Cardiac muscle cell (in vitro differentiated cells and primary cell): ENCODE measurements around the gene IFT81. TPM values are rescaled to one million over a fixed set of nuclear protein-coding genes. Genes with fewer than 3 reads are reported as not detected.

Experiments
- DNase-seq, 2 donors: peaks; one replicate each; pipeline versions ENCODE4 v3.0.0 to v3.0.0-alpha.2; 2010 to 2017; ENCODE audit warnings: low read depth in 1 of 2, low spot score in 1 of 2
- H3K27ac ChIP-seq: fragments of 200-600 bp; sonication (generic); 2 replicates; pipeline ENCODE4 v1.5.1; 2016
- H3K27me3 ChIP-seq: fragments of 200-600 bp; sonication (generic); 2 replicates; pipeline ENCODE4 v1.6.0; 2016; ENCODE audit warnings: control low read depth
- H3K36me3 ChIP-seq: fragments of 200-600 bp; sonication (generic); 2 replicates; pipeline ENCODE4 v1.5.1; 2016; ENCODE audit warnings: control low read depth
- H3K4me1 ChIP-seq: fragments of 200-600 bp; sonication (generic); 2 replicates; pipeline ENCODE4 v1.8.1; 2017; ENCODE audit warnings: low read depth, mild to moderate bottlenecking, mixed run types
- H3K4me3 ChIP-seq: fragments of 200-600 bp; sonication (generic); 2 replicates; pipeline ENCODE4 v1.5.1; 2016; ENCODE audit warnings: mild to moderate bottlenecking
- H3K9me3 ChIP-seq: fragments of 200-600 bp; sonication (generic); 2 replicates; pipeline ENCODE4 v1.5.1; 2017; ENCODE audit warnings: low read depth, mild to moderate bottlenecking, control low read depth
- polyA plus RNA-seq: library from polyadenylated mRNA; unstranded; fragments of >200 nt; fragmentation: Nextera tagmentation; extraction: Ambion mirVana; gene quantifications from 2 replicates; pipeline ENCODE4 v1.2.1, GENCODE V29; 2016
- total RNA-seq: library from RNA; depleted of rRNA; stranded (reverse); fragments of >200 nt; gene quantifications from 2 replicates; pipeline ENCODE4 v1.2.3, GENCODE V29; 2016
- TF ChIP-seq, protein P1 (sequence below): IDR thresholded peaks from 2 replicates; pipeline ENCODE4 v1.5.1; 2012; ENCODE audit warnings: low read depth, mild to moderate bottlenecking, low read length

Gene IFT81
- total and polyA plus RNA-seq, 2 experiments from 2014 or later, result 30.0 to 42.6 TPM

GRCh38 chr12:110105986-110106385, 18.2 kb upstream of the IFT81 start:
- Histone ChIP-seq H3K36me3 (no peaks in the 10 kb centered on the region), H3K4me3 (no peak overlapping the region), H3K27ac (peak overlapping the region; percentile 99), H3K9me3 (no peaks in the 10 kb centered on the region), H3K27me3 (no peaks in the 10 kb centered on the region), H3K4me1 (peaks cover 27% of the 10 kb centered on the region)
- DNase-seq, result peak in 1 of 2 donors; percentile 45
- TF ChIP-seq, protein P1, sequence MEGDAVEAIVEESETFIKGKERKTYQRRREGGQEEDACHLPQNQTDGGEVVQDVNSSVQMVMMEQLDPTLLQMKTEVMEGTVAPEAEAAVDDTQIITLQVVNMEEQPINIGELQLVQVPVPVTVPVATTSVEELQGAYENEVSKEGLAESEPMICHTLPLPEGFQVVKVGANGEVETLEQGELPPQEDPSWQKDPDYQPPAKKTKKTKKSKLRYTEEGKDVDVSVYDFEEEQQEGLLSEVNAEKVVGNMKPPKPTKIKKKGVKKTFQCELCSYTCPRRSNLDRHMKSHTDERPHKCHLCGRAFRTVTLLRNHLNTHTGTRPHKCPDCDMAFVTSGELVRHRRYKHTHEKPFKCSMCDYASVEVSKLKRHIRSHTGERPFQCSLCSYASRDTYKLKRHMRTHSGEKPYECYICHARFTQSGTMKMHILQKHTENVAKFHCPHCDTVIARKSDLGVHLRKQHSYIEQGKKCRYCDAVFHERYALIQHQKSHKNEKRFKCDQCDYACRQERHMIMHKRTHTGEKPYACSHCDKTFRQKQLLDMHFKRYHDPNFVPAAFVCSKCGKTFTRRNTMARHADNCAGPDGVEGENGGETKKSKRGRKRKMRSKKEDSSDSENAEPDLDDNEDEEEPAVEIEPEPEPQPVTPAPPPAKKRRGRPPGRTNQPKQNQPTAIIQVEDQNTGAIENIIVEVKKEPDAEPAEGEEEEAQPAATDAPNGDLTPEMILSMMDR, result no peak

- peak in 1 of 2 donors; percentile 95 for DNase-seq
- Histone ChIP-seq H3K4me3 (no peak overlapping the region), H3K36me3 (no peaks in the 10 kb centered on the region), H3K27me3 (no peaks in the 10 kb centered on the region), H3K27ac (peak overlapping the region; percentile 99), H3K9me3 (no peaks in the 10 kb centered on the region), H3K4me1 (peaks cover 27% of the 10 kb centered on the region)
- TF ChIP-seq, protein P1, result no peak
Measured at GRCh38 chr12:110107369-110108281, 16.5 kb upstream of the IFT81 start.

- Histone ChIP-seq H3K27ac (peak overlapping the region; percentile 99), H3K4me3 (no peak overlapping the region), H3K36me3 (no peaks in the 10 kb centered on the region), H3K4me1 (peaks cover 27% of the 10 kb centered on the region), H3K27me3 (no peaks in the 10 kb centered on the region), H3K9me3 (no peaks in the 10 kb centered on the region)
- TF ChIP-seq, protein P1, result no peak
- DNase-seq, result no peak
Measured at GRCh38 chr12:110108309-110109036, 15.7 kb upstream of the IFT81 start.

DNA sequence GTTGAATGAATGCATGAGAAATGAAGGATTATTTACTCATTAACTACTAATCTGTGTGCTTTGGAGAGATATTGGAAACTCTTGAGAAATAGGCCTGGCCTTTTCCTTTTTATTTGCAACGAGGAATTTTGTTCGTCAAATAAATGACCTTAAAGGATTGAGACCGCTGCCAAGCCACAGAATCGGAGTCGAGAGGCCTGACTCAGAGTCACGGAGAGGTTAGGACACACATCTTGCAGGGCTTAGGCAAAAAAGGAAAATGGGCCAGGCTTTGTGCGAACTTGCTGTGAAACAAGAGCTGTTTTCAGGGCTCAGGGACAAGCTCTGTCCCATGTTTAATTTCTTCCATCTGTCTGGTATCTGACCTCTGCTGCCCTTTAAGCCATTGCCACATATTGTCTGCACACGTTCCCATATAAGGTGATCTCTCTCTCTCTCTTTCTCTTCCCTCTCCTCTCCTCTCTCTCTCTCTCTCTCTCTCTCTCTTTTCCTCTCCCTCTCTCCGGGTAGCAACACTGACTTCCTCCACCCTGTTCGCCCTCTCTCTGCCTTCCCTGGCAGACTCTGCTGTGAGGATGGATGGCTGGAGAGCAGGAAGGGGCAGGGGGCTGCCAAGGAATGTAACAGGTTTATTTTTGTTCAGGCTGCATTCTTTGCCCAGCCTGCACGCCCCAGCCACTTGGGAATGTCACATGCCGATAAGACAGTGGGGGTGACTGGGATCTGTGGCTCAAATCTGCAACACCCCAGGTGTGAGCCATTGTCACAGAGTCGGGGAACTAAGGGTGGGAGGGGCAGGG, 14.9 kb upstream of the IFT81 start:
- Histone ChIP-seq H3K4me1 (peaks cover 30% of the 10 kb centered on the region), H3K27ac (peak overlapping the region; percentile 99)
- peak; percentile 92 to 99 for DNase-seq

More for the DNA sequence above, 14.9 kb upstream of the IFT81 start:
- Histone ChIP-seq H3K36me3 (no peaks in the 10 kb centered on the region), H3K4me3 (no peak overlapping the region), H3K27me3 (no peaks in the 10 kb centered on the region), H3K9me3 (no peaks in the 10 kb centered on the region)
- TF ChIP-seq, protein P1, result no peak
